Fibroblast of lung (primary cell): ENCODE data around the gene RAB40B. TPM values are rescaled to one million over a fixed set of nuclear protein-coding genes. Genes with fewer than 3 reads are reported as not detected.
A peak's percentile ranks its signal among the peaks of the same experiment; 100 is the strongest.

Experiments
- DNase-seq, 2 donors: peaks; one replicate each; pipeline versions ENCODE4 v3.0.0 to v3.0.0-alpha.2; 2010; ENCODE audit warnings: low read depth in 2 of 2
- H2AFZ ChIP-seq: 2 replicates; pipeline ENCODE4 v1.5.1; 2012; ENCODE audit warnings: low read length, control low read depth, inconsistent platforms
- H3K27ac ChIP-seq: 2 replicates; pipeline ENCODE4 v1.5.1; 2011; ENCODE audit warnings: low read length, control low read depth; ENCODE audit not compliant: insufficient read depth
- H3K27me3 ChIP-seq: 2 replicates; pipeline ENCODE4 v1.5.1; 2011; ENCODE audit warnings: mild to moderate bottlenecking, low read length; ENCODE audit not compliant: control insufficient read depth, insufficient read depth
- H3K36me3 ChIP-seq: 2 replicates; pipeline ENCODE4 v1.5.1; 2011; ENCODE audit warnings: low read length; ENCODE audit not compliant: control insufficient read depth, insufficient read depth
- H3K4me1 ChIP-seq: 2 replicates; pipeline ENCODE4 v1.5.1; 2011; ENCODE audit warnings: low read length; ENCODE audit not compliant: control insufficient read depth, insufficient read depth; ENCODE audit errors: extremely low read depth
- H3K4me2 ChIP-seq: 2 replicates; pipeline ENCODE4 v1.5.1; 2011; ENCODE audit warnings: low read length, control low read depth; ENCODE audit not compliant: insufficient read depth; ENCODE audit errors: extremely low read depth
- H3K4me3 ChIP-seq, 4 experiments: fragments of 200-600 bp in 1 of 4; sonication (generic) in 1 of 4; replicated peaks in 1 of 4; 2 replicates each; pipeline ENCODE4 v1.5.1; 2011 to 2016; ENCODE audit warnings: low read length in 4 of 4, low read depth in 3 of 4, mild to moderate bottlenecking in 3 of 4, control low read depth in 2 of 4, inconsistent platforms in 1 of 4, mixed read lengths in 1 of 4; ENCODE audit not compliant: insufficient read depth in 1 of 4; ENCODE audit errors: control extremely low read depth in 1 of 4
- H3K79me2 ChIP-seq: 2 replicates; pipeline ENCODE4 v1.5.1; 2012; ENCODE audit warnings: mild to moderate bottlenecking, low read length, inconsistent platforms; ENCODE audit not compliant: control insufficient read depth, insufficient read depth
- H3K9ac ChIP-seq: 2 replicates; pipeline ENCODE4 v1.5.1; 2011; ENCODE audit warnings: mild to moderate bottlenecking, low read length, control low read depth; ENCODE audit not compliant: insufficient read depth
- H3K9me3 ChIP-seq: 2 replicates; pipeline ENCODE4 v1.5.1; 2012; ENCODE audit warnings: low read depth, low read length; ENCODE audit not compliant: control insufficient read depth, insufficient read depth
- H4K20me1 ChIP-seq: 2 replicates; pipeline ENCODE4 v1.5.1; 2011; ENCODE audit warnings: low read length; ENCODE audit not compliant: control insufficient read depth, insufficient read depth; ENCODE audit errors: extremely low read depth
- EZH2 ChIP-seq: IDR thresholded peaks from 2 replicates; pipeline ENCODE4 v1.5.1; 2012; ENCODE audit warnings: low read length, control low read depth, mild to moderate bottlenecking; ENCODE audit errors: missing control alignments
- polyA plus RNA-seq, 2 donors: library from polyadenylated mRNA; depleted of rRNA in 1 of 2; stranded (reverse) in 1 of 2; unstranded in 1 of 2; fragments of >200 nt; gene quantifications; 2 replicates each; pipeline ENCODE4 v1.2.1, GENCODE V29; 2011 to 2012; ENCODE audit warnings: missing spikeins in 1 of 2
- total RNA-seq: library from RNA; depleted of rRNA; stranded (reverse); fragments of >200 nt; gene quantifications from 2 replicates; pipeline ENCODE4 v1.2.1, GENCODE V29; 2014
- TF ChIP-seq, protein P1 (sequence below), 2 donors: IDR thresholded peaks in 1 of 2; conservative IDR thresholded peaks in 1 of 2; 1 replicate in 1 of 2; 2 replicates in 1 of 2; pipeline ENCODE4 v1.5.1; 2011 to 2012; ENCODE audit warnings: low read length in 2 of 2, control low read depth in 1 of 2, inconsistent platforms in 1 of 2, low read depth in 1 of 2, mild to moderate bottlenecking in 1 of 2

Gene RAB40B
- total and polyA plus RNA-seq, 2 donors (not counting 1 experiment from before 2014, with no cell fraction given): 3.3 TPM

- Histone ChIP-seq H3K27me3 (no peaks in the 10 kb centered on the region), H3K9me3 (peaks cover 2% of the 10 kb centered on the region), H4K20me1 (no peaks in the 10 kb centered on the region), H3K4me2 (peak within 1 kb of the TSS; percentile 85), H3K36me3 (no peaks in the 10 kb centered on the region), H3K9ac (peak within 1 kb of the TSS; percentile 48), H2AFZ (peak within 1 kb of the TSS; percentile 74), H3K79me2 (no peaks in the 10 kb centered on the region), H3K4me1 (no peaks in the 10 kb centered on the region), H3K4me3 (peak within 1 kb of the TSS; percentile 45 to 69 (median 51)), H3K27ac (peak within 1 kb of the TSS; percentile 32)
- DNase-seq: peak; percentile 77 to 80
- no peak for TF ChIP-seq EZH2
- TF ChIP-seq, protein P1, sequence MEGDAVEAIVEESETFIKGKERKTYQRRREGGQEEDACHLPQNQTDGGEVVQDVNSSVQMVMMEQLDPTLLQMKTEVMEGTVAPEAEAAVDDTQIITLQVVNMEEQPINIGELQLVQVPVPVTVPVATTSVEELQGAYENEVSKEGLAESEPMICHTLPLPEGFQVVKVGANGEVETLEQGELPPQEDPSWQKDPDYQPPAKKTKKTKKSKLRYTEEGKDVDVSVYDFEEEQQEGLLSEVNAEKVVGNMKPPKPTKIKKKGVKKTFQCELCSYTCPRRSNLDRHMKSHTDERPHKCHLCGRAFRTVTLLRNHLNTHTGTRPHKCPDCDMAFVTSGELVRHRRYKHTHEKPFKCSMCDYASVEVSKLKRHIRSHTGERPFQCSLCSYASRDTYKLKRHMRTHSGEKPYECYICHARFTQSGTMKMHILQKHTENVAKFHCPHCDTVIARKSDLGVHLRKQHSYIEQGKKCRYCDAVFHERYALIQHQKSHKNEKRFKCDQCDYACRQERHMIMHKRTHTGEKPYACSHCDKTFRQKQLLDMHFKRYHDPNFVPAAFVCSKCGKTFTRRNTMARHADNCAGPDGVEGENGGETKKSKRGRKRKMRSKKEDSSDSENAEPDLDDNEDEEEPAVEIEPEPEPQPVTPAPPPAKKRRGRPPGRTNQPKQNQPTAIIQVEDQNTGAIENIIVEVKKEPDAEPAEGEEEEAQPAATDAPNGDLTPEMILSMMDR (conservative IDR thresholded peaks at IDR 0.05 in 1 of 2, IDR thresholded peaks at IDR 0.05 in 1 of 2; ENCODE audit: low read depth in 1 of 2, low read length in 2 of 2): no peak
These were observed 36.7 kb upstream of the RAB40B start, which contains the start of gene FN3K for GRCh38 chr17:82734987-82735866. FN3K (plus strand) TSS chr17:82735615; CDS start chr17:82735637, 22 bp downstream.

- H3K36me3 ChIP-seq: peaks cover under 1% of the 10 kb centered on the region
- no peak for TF ChIP-seq EZH2
- TF ChIP-seq, protein P1 (conservative IDR thresholded peaks at IDR 0.05 in 1 of 2, IDR thresholded peaks at IDR 0.05 in 1 of 2; ENCODE audit: low read depth in 1 of 2, low read length in 2 of 2): no peak
These were observed 33.7 kb upstream of the RAB40B start for GRCh38 chr17:82732118-82732743.

DNA sequence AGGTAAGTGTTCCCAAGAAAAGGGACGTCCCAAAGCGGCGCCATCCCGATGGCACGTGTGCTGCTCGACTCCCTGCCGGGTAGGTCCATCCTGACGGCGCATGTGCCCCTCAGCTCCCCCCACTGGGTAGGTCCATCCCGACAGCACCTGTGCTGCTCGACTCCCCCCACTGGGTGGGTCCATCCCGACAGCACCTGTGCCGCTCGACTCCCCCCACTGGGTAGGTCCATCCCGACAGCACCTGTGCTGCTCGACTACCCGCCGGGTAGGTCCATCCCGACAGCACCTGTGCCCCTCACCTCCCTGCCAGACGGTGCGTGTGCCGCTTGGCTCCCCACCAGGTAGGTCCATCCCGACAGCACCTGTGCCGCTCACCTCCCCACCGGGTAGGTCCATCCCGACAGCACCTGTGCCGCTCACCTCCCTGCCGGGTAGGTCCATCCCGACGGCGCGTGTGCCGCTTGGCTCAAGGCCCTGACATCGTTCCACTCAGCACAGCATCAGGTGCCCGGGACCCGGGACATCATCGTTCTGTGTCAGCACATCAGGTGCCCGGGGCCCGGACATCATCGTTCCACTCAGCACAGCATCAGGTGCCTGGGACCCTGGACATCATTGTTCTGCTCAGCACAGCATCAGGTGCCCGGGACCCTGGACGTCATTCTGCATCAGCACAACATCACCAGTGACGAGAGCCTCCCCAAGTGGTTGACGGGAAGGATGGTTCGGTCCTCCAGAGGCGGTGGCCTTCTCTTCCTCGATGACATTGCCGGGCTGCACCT is 31.2 kb upstream of the RAB40B start:
- Histone ChIP-seq H3K4me3 (no peak overlapping the region), H3K27me3 (no peaks in the 10 kb centered on the region), H3K27ac (no peak overlapping the region), H3K4me2 (no peak overlapping the region), H4K20me1 (no peaks in the 10 kb centered on the region), H3K9me3 (peaks cover 2% of the 10 kb centered on the region), H3K9ac (no peak overlapping the region), H3K36me3 (peaks cover 2% of the 10 kb centered on the region), H2AFZ (no peak overlapping the region), H3K4me1 (no peaks in the 10 kb centered on the region), H3K79me2 (no peaks in the 10 kb centered on the region)
- no peak for TF ChIP-seq EZH2
- TF ChIP-seq, protein P1 (conservative IDR thresholded peaks at IDR 0.05 in 1 of 2, IDR thresholded peaks at IDR 0.05 in 1 of 2; ENCODE audit: low read depth in 1 of 2, low read length in 2 of 2): no peak
- DNase-seq: no peak

More at GRCh38 chr17:82732118-82732743, 33.7 kb upstream of the RAB40B start:
- peaks cover 2% of the 10 kb centered on the region for H3K9me3 ChIP-seq
- H3K27me3 ChIP-seq: no peaks in the 10 kb centered on the region
- no peak overlapping the region for H3K27ac ChIP-seq
- H3K79me2 ChIP-seq: no peaks in the 10 kb centered on the region
- no peaks in the 10 kb centered on the region for H3K4me1 ChIP-seq
- no peaks in the 10 kb centered on the region for H4K20me1 ChIP-seq
- DNase-seq: no peak
- no peak overlapping the region for H3K4me3 ChIP-seq
- H3K9ac ChIP-seq: no peak overlapping the region
- H3K4me2 ChIP-seq: no peak overlapping the region
- no peak overlapping the region for H2AFZ ChIP-seq
